Epithelial cell of prostate (primary cell): ENCODE data around the gene TAC4.

Experiments used
- DNase-seq: peaks from one replicate; pipeline ENCODE4 v3.0.0-alpha.2; 2011; ENCODE audit warnings: low read depth, low spot score
- H3K27ac ChIP-seq: fragments of 450-650 bp; 2 replicates; pipeline ENCODE4 v1.5.1; 2017; ENCODE audit warnings: mild to moderate bottlenecking

Gene TAC4

DNA sequence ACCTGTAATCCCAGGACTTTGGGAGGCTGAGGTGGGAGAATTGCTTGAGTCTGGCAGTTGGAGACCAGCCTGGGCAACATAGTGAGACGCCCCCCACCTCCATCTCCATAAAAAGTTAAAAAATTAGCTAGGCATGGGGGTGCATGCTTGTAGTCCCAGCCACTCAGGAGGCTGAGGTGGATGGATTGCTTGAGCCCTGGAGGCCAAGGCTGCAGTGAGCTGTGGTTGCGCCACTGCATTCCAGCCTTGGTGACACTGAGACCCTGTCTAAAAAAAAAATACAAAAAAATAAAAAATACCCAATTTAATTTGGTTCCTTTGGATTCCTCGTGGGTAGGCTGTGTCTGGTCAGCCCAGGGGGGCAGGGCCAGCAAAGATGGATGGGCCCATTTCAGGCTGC lies 26.1 kb upstream of the TAC4 start:
- no peak overlapping the region for H3K27ac ChIP-seq
- DNase-seq = no peak

DNA sequence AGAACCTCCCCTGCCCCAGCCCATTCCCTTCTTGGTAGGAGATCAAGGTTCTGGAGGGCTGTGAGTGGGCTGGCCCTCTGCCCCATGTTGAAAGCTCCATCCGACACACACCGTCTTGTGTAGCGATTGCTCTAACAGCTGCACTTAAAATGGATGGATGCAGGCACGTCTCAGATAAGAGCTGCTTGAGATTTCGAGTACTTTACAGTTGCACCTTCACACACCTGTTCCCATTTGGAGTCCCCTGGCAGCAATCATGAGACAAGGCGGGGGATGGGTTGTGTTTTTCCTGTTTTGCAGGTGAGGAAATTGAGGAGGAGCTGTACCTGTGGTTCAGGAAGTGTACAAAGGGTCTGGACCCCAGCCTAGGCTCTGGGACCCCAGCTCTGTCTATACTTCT lies 25.6 kb upstream of the TAC4 start:
- no peak overlapping the region for H3K27ac ChIP-seq
- DNase-seq = no peak

- no peak for DNase-seq
- no peak overlapping the region for H3K27ac ChIP-seq
These were observed 25.0 kb upstream of the TAC4 start for GRCh38 chr17:49872754-49873377.

DNA sequence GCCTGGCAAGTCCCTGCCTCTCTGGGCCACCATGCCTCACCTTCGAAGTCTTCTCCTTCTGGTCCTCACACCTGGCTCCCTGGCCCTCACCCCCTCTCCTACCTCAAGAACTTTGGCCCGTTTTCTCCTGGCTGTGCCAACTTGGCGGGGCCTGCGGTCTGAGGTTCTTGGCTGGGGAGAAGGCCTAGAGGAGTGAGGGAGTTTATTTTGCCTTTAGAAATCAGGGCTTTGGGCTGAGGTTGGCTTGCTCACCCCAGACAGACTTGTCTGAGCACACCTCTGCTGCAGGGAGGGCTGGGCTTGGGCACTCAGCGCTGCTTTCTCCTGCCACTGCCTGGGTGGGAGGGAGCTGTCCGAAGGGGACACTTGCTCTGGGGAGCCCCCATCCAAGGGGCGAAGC lies 23.3 kb upstream of the TAC4 start:
- no peak for DNase-seq
- no peak overlapping the region for H3K27ac ChIP-seq

DNA sequence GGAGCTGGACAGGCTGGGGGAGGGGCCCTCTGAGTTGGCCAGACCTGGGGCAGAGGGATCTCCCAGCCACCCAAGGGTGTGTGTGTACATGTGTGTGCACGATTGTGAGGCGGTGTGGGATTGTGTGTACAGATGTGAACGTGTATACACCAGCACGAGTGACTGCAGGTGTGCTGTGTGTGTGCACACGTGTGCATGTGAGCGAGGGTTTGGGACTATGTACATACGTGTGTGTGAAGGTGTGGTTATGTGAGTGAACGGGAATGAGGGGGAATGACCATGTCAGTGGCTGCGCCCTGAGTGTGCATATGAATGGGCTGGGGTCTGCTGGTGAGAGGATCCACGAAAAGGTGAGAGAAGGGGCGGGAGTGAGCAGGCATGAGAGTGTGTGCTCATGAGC lies 22.4 kb upstream of the TAC4 start:
- DNase-seq = no peak

DNA sequence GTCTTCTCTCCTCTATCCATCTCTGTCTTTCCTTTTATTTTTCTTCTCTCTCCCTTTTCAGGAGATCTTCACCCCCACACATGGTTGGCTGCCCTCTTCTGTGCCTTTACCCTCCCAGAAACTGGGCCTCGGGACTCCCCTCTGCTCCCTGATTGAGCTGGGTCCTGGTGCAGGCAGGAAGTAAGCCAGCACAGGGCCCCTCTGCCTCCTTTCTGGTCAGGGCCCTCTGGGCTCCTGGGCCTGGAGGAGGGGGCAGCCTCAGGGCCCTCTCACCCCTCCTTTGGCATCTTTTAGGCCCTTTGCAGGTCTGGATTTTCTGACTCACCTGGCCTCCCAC lies 21.1 kb upstream of the TAC4 start:
- DNase-seq = no peak
- H3K27ac ChIP-seq = no peak overlapping the region

More for the DNA sequence above, 22.4 kb upstream of the TAC4 start:
- no peak overlapping the region for H3K27ac ChIP-seq

- DNase-seq = no peak
- H3K27ac ChIP-seq = no peak overlapping the region
These were observed 19.1 kb upstream of the TAC4 start for GRCh38 chr17:49866882-49867413.

- DNase-seq = no peak
These were observed 18.1 kb upstream of the TAC4 start for GRCh38 chr17:49866019-49866380.

GRCh38 chr17:49862781-49863331 lies 15.0 kb upstream of the TAC4 start:
- no peak for DNase-seq

More at GRCh38 chr17:49866019-49866380, 18.1 kb upstream of the TAC4 start:
- H3K27ac ChIP-seq = no peak overlapping the region

DNA sequence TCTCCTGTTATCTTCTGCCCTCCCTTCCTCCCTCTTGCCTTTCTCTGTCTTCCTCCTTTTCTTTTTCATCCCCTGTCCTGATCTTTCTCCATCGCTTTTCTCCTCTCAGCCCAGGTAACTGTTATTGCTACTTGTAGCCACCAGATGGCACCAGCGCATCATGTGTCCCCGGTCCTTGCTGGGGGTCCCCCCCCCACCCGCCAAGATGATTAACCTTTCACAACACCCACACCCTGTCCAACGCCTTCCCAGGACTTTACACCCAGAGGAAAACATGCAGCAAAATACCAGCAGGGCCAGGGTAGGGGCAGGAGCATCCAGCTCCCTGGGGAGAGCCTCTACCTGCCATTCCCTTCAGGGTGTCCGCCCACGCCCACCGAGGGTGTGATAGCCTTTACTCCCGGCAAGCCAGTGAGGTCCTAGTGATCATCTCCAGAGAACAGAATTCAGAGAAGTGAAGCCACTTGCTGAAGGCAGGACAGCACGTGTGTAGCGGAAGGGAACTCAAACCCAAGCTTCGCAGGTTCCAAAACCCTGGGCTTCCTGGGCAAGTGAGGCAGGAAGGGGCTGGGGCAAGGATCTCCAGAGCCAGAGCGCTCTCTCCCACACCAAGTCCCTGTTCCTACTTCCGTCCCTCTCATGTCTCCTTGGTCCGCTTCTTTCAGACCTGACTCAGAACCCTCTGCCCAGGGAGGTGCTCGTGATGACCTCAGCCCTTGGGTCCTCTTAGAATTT lies 13.4 kb upstream of the TAC4 start:
- H3K27ac ChIP-seq = no peak overlapping the region
- DNase-seq = no peak

More at GRCh38 chr17:49862781-49863331, 15.0 kb upstream of the TAC4 start:
- H3K27ac ChIP-seq = no peak overlapping the region

DNA sequence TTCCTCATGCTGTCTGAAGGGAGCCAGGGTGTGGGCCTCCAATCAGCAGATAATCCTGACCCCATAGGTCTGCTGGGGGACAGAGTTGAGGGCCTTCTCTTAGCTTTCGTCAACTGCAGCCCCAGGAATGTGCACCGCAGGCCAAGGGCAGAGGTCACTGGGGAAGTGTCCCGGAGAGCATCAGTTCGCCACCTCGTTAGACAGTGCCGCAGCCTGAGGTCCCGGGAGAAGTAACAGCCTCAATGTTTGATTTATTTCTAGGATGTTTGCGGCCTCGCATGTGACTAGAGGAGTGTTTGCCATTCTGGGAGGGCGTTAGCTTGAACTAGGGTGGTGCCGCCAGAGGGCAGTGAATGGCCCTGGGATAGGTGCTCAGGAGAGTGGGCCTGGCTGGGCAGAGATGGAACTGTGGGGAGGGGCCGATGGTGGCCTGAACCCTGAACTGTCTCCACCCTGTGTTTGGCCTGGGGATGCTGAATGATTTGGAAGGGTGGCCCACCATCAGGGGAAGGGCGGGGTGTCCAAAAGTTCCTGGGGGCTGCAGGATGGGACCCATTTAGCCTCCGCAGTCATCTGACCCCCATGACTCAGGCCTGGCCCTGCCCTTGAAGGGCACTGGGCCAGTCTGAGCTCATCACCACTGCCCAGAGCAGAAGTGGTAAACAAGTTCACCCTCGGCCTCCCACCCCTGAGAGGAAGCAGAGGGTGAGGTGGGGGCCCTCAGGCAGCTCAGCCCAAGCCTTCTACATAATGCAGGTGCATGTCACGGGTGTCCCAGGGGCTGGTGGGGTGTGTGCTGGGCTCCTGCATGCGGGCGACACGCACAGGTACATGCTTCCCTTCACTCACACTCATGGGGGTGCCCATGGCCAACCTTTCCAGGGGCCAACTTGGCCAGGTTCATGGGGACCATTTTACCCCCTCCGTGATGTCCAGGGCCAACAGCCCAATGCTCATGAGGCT lies 12.4 kb upstream of the TAC4 start:
- no peak for DNase-seq
- no peak overlapping the region for H3K27ac ChIP-seq

GRCh38 chr17:49858796-49859195 lies 10.9 kb upstream of the TAC4 start:
- no peak for DNase-seq
- H3K27ac ChIP-seq = no peak overlapping the region

GRCh38 chr17:49854126-49854525 lies 6.3 kb upstream of the TAC4 start:
- DNase-seq = no peak
- H3K27ac ChIP-seq = no peak overlapping the region

- no peak overlapping the region for H3K27ac ChIP-seq
- DNase-seq = no peak
These were observed 5.7 kb upstream of the TAC4 start for GRCh38 chr17:49853470-49854015.

- H3K27ac ChIP-seq = no peak overlapping the region
- no peak for DNase-seq
These were observed 3.8 kb upstream of the TAC4 start for GRCh38 chr17:49851387-49852291.

DNA sequence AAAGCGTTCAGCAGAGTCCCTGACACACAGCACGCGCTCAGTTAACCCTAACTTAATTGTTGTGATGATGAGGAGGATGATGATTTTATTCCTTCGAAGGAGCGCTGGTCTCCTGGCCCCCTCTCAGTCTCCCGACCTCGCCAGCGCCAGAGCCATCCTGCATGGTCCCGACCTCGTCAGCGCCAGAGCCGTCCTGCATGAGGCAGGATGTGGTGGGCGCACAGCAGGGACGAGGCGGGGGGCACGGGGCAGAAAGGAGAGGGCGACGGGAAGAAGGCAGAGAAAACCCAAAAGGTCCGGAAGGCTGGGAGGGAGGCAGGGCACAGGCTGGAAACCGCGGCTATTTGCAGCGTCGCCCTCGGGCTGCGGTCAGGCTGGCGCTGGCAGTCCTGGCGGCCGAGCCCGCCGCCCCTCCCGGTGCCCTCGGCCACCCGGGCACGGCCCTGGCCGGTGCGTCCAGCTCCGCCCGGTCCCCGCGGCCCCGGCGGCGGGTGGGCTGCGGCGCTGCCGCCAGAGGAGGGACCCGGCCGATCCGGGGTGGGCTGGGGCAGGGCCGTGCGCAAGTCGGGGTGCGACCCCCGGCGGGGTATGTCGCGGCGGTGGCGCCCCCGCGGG lies 3.0 kb upstream of the TAC4 start:
- DNase-seq = no peak
- H3K27ac ChIP-seq = no peak overlapping the region

- H3K27ac ChIP-seq = no peak overlapping the region
- no peak for DNase-seq
These were observed 2.3 kb upstream of the TAC4 start for GRCh38 chr17:49850218-49850610.

DNA sequence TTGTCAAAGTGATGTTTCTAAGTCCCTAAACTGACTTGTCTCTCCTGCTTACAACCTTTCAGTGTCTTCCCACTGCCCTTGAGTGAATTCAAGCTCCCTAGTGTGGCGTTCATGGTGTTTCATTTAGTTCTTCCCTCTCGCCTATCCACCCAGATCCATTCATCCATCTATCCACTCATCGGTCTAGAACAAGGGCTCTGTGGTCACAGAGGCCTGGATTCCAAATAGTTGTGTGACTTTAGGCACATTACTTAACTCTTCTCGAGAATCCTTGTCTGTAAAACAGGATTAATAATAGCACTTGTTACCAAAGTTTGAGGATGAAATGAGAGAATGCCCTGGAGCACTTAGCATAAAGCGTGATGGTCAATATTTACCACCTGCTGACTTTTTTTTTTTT lies 870 bp upstream of the TAC4 start:
- no peak overlapping the region for H3K27ac ChIP-seq
- no peak for DNase-seq
